IMR-90 (cell line): ENCODE measurements around the gene VPS11.

Experiments used
- BHLHE40 ChIP-seq: fragments of 150-350 bp; IDR thresholded peaks from 2 replicates; pipeline ENCODE4 v1.6.1; 2016; ENCODE audit warnings: mild to moderate bottlenecking, low read depth, low read length
- CEBPB ChIP-seq: IDR thresholded peaks from 2 replicates; pipeline ENCODE4 v1.6.1; 2012; ENCODE audit warnings: low read depth, low read length, improper control_type of control experiment
- MXI1 ChIP-seq: IDR thresholded peaks from 2 replicates; pipeline ENCODE4 v1.6.1; 2012; ENCODE audit warnings: low read depth, mild to moderate bottlenecking, low read length, moderate library complexity, borderline replicate concordance
- POLR2A ChIP-seq: IDR thresholded peaks from 2 replicates; pipeline ENCODE4 v1.6.1; 2012; ENCODE audit warnings: mild to moderate bottlenecking, low read depth, low read length
- RAD21 ChIP-seq: IDR thresholded peaks from 2 replicates; pipeline ENCODE4 v1.6.1; 2012; ENCODE audit warnings: low read length, improper control_type of control experiment
- RCOR1 ChIP-seq: IDR thresholded peaks from 2 replicates; pipeline ENCODE4 v1.6.1; 2012; ENCODE audit warnings: mild to moderate bottlenecking, low read length, improper control_type of control experiment; ENCODE audit not compliant: insufficient replicate concordance
- RFX5 ChIP-seq: IDR thresholded peaks from 2 replicates; pipeline ENCODE4 v1.8.0; 2012; ENCODE audit warnings: low read depth, mild to moderate bottlenecking, low read length, moderate library complexity
- SMC3 ChIP-seq: fragments of 150-350 bp; IDR thresholded peaks from 2 replicates; pipeline ENCODE4 v1.6.1; 2016; ENCODE audit warnings: low read depth, mild to moderate bottlenecking, antibody characterized with exemption, low read length, moderate library complexity
- TF ChIP-seq, protein P1 (sequence below): conservative IDR thresholded peaks from 2 replicates; pipeline ENCODE4 v1.5.1; 2012; ENCODE audit warnings: mild to moderate bottlenecking, low read depth, low read length, improper control_type of control experiment
- TF ChIP-seq, protein P2 (sequence below): fragments of 150-350 bp; IDR thresholded peaks from 2 replicates; pipeline ENCODE4 v1.6.1; 2016; ENCODE audit warnings: low read depth, mild to moderate bottlenecking, low read length, moderate library complexity, borderline replicate concordance

DNA sequence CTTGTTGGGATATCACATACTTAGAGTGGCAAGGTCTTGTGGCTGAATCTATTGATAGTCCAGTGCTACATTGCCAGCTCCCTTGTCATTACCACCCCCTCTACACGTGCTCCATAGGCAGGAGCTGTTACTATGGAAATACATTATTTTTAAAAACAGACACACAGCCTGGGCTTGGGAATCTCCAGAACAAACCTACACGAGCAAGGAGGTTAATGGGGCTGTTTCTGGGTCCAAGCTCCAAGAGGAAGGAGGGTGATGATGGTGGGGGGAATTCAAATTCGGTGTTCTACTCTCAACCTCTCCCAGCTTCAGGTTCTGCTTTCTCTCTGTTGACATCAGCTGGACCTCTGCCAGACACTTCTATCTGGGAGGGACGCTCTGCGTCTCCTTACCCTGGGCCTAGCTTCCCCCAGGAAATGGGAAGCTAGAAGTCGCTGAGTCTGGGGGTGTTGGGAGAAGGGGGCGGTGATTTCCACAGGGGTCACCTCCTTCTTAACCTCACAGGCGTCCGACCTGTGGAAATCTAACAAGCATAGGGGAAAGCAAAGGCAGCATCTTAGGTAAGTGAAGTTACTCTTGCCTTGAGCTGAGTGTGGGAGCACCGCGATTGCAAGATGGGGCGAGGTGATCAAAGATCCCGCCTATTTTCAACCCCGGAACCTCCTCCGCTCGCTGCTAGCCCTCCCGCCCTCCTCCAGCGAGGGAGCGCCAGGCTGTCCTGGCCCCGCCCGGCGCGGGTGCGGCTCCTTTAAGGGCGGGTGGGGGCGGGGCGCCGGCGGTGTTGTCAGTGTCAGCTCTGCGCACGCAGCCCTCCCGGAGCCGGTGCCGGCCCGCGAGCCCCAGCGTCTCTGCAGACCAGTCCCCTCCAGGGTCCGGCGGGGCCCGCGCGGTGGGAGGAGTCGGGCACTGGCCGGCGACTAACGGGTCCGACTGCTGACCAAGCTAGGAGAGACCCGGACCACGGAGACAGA lies 39.2 kb downstream of the VPS11 start, which contains the start of gene C2CD2L:
- TF ChIP-seq, protein P1, sequence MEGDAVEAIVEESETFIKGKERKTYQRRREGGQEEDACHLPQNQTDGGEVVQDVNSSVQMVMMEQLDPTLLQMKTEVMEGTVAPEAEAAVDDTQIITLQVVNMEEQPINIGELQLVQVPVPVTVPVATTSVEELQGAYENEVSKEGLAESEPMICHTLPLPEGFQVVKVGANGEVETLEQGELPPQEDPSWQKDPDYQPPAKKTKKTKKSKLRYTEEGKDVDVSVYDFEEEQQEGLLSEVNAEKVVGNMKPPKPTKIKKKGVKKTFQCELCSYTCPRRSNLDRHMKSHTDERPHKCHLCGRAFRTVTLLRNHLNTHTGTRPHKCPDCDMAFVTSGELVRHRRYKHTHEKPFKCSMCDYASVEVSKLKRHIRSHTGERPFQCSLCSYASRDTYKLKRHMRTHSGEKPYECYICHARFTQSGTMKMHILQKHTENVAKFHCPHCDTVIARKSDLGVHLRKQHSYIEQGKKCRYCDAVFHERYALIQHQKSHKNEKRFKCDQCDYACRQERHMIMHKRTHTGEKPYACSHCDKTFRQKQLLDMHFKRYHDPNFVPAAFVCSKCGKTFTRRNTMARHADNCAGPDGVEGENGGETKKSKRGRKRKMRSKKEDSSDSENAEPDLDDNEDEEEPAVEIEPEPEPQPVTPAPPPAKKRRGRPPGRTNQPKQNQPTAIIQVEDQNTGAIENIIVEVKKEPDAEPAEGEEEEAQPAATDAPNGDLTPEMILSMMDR = no peak
- TF ChIP-seq SMC3 (no peak), RFX5 (no peak), POLR2A (no peak), CEBPB (no peak), BHLHE40 (peak; percentile 69; the same call in 1 of the 2 replicates), RCOR1 (no peak), RAD21 (no peak), MXI1 (no peak; the same call in 1 of the 2 replicates)
- TF ChIP-seq, protein P2, sequence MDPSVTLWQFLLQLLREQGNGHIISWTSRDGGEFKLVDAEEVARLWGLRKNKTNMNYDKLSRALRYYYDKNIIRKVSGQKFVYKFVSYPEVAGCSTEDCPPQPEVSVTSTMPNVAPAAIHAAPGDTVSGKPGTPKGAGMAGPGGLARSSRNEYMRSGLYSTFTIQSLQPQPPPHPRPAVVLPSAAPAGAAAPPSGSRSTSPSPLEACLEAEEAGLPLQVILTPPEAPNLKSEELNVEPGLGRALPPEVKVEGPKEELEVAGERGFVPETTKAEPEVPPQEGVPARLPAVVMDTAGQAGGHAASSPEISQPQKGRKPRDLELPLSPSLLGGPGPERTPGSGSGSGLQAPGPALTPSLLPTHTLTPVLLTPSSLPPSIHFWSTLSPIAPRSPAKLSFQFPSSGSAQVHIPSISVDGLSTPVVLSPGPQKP = no peak
